Heart left ventricle (tissue), 16 donors: ENCODE data around the gene DNAJB11. TPM values are rescaled to one million over a fixed set of nuclear protein-coding genes. Genes with fewer than 3 reads are reported as not detected.

ENCODE experiments used
- ATAC-seq, 4 donors: fragments of 200-7000 bp; cut with Tn5 transposase; one replicate each; pipeline ENCODE4 v1.9.1; 2020 to 2022; ENCODE audit warnings: moderate library complexity in 4 of 4, mild to moderate bottlenecking in 3 of 4, moderate number of reproducible peaks in 1 of 4
- DNase-seq, 5 donors: peaks; one replicate each; pipeline ENCODE4 v3.0.0-alpha.2; 2020
- H3K27ac ChIP-seq, 12 donors: fragments of 200-600 bp; sonication (generic) in 4 of 12; one replicate each; pipeline versions ENCODE4 v1.5.0 to v1.8.0; 2016 to 2022; ENCODE audit warnings: mild to moderate bottlenecking in 2 of 12
- H3K27me3 ChIP-seq, 9 donors: fragments of 200-600 bp; sonication (generic) in 2 of 9; one replicate each; pipeline versions ENCODE4 v1.5.1 to v1.8.0; 2016 to 2022; ENCODE audit warnings: mild to moderate bottlenecking in 3 of 9
- H3K36me3 ChIP-seq, 9 donors: fragments of 200-600 bp; sonication (generic) in 2 of 9; one replicate each; pipeline versions ENCODE4 v1.5.0 to v1.8.0; 2018 to 2022; ENCODE audit warnings: mild to moderate bottlenecking in 2 of 9
- H3K4me1 ChIP-seq, 12 donors: fragments of 200-600 bp; sonication (generic) in 4 of 12; one replicate each; pipeline versions ENCODE4 v1.5.0 to v1.8.0; 2016 to 2022; ENCODE audit warnings: mild to moderate bottlenecking in 3 of 12
- H3K4me3 ChIP-seq, 12 donors: fragments of 200-600 bp; sonication (generic) in 4 of 12; one replicate each; pipeline versions ENCODE4 v1.5.0 to v1.8.0; 2017 to 2022; ENCODE audit warnings: mild to moderate bottlenecking in 9 of 12, moderate library complexity in 4 of 12
- H3K9me3 ChIP-seq, 12 donors: fragments of 200-600 bp; sonication (generic) in 4 of 12; one replicate each; pipeline versions ENCODE4 v1.5.0 to v1.8.0; 2016 to 2022; ENCODE audit warnings: mild to moderate bottlenecking in 1 of 12
- POLR2A ChIP-seq, 2 donors: fragments of 450-650 bp; IDR thresholded peaks; one replicate each; pipeline ENCODE4 v1.6.1; 2017; ENCODE audit warnings: antibody characterized with exemption in 2 of 2, mild to moderate bottlenecking in 2 of 2, moderate library complexity in 2 of 2
- WGBS, 4 donors: extraction: QIAGEN DNeasy Blood & Tissue Kit in 2 of 4; methylation state at CpG; one replicate each; pipeline versions ENCODE4 v1.1.5 to v1.1.7; 2013 to 2018; 5-methylcytosine and 5-hydroxymethylcytosine counted together
- intact Hi-C, 10 donors: fragments of 100-400 bp; cut with DNase I; formaldehyde crosslinking; loops; one replicate each; pipeline versions ENCODE4 v1.11.1 to v1.14.2; 2022
- polyA plus RNA-seq, 2 donors: library from polyadenylated mRNA; stranded (reverse); fragments of 200-250 nt; gene quantifications; one replicate each; pipeline ENCODE4 v1.2.3, GENCODE V29; 2013
- total RNA-seq, 9 donors: library from RNA; depleted of rRNA in 2 of 9; stranded (reverse); fragments of >200 nt in 2 of 9; fragmentation: NEBNext Ultra II Directional in 3 of 9; extraction: Animal tissue kit (Norgen Biotek cat#: 25700) in 3 of 9; gene quantifications; one replicate each; pipeline versions ENCODE4 v1.1.0 to v1.2.4, GENCODE V29; 2016 to 2023
- TF ChIP-seq, protein P1 (sequence below), 12 donors: fragments of 200-600 bp; sonication (generic) in 4 of 12; IDR thresholded peaks; one replicate each; pipeline versions ENCODE4 v1.5.0 to v1.8.0; 2018 to 2022; ENCODE audit warnings: antibody characterized with exemption in 12 of 12, mild to moderate bottlenecking in 5 of 12
- donor health status: ischemic (EF 13 %, LVEDD 7.1; RV severe dilation, severe dysfunction).
- donor health status: healthy with polysubstance abuse.
- donor health status: DM: no; HTN: yes; CAD: no.
- donor health status: DM: no; HTN: no; CAD: no.
- donor health status: ischemic (EF 25% LVEDD 6.9; RV normal size, moderate dysfunction).
- donor health status: ischemic (EF 25% LVEDD 5.7; RV mildly dilated, moderate dysfunction).
- donor health status: healthy.
- donor health status: DM: yes; HTN: yes; CAD: no.
- donor health status: ischemic (EF 35%, LVEDD 5.7; RV mildly dilated, moderate dysfunction).
- donor health status: nonischemic (EF 11% LVEDD 7.7; RV severe dilation, severe dysfunction).
- donor health status: DM: yes; HTN: yes; CAD: no.
- donor health status: PGD.
- donor health status: ischemic (EF 29% LVEDD 5.4; RV normal size, mild dysfunction).
- donor health status: nonischemic (EF 23%, LVEDD 6.1; RV moderate dilation, normal function).

The DNAJB11 gene
- total and polyA plus RNA-seq, 11 donors, result 17.3 to 151 (median 27.2) TPM

- no peak for TF ChIP-seq POLR2A (IDR thresholded peaks at IDR 0.05)
- TF ChIP-seq, protein P1, sequence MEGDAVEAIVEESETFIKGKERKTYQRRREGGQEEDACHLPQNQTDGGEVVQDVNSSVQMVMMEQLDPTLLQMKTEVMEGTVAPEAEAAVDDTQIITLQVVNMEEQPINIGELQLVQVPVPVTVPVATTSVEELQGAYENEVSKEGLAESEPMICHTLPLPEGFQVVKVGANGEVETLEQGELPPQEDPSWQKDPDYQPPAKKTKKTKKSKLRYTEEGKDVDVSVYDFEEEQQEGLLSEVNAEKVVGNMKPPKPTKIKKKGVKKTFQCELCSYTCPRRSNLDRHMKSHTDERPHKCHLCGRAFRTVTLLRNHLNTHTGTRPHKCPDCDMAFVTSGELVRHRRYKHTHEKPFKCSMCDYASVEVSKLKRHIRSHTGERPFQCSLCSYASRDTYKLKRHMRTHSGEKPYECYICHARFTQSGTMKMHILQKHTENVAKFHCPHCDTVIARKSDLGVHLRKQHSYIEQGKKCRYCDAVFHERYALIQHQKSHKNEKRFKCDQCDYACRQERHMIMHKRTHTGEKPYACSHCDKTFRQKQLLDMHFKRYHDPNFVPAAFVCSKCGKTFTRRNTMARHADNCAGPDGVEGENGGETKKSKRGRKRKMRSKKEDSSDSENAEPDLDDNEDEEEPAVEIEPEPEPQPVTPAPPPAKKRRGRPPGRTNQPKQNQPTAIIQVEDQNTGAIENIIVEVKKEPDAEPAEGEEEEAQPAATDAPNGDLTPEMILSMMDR (IDR thresholded peaks at IDR 0.05), result no peak
- no peak overlapping the region for H3K27ac ChIP-seq
- no peak for ATAC-seq
- H3K4me3 ChIP-seq, result no peak overlapping the region
- peaks cover 0 to 44% (median 0%) of the 10 kb centered on the region in 9 donors for H3K27me3 ChIP-seq
- no peaks in the 10 kb centered on the region for H3K36me3 ChIP-seq
- 48 to 58% (median 51%) methylated on average over 4 of the region's 4 CpGs for WGBS, 4 donors
- H3K9me3 ChIP-seq, result no peaks in the 10 kb centered on the region
- no peak for DNase-seq
- peaks cover 0 to 19% (median 4%) of the 10 kb centered on the region in 12 donors for H3K4me1 ChIP-seq
- intact Hi-C loops, result loop anchor here (2.0 to 10.0 kb wide), 7 partner anchors 139 to 1101 kb away; no protein-coding TSS in a partner anchor
These were observed 43.2 kb downstream of the DNAJB11 start for GRCh38 chr3:186613637-186614265.

DNA sequence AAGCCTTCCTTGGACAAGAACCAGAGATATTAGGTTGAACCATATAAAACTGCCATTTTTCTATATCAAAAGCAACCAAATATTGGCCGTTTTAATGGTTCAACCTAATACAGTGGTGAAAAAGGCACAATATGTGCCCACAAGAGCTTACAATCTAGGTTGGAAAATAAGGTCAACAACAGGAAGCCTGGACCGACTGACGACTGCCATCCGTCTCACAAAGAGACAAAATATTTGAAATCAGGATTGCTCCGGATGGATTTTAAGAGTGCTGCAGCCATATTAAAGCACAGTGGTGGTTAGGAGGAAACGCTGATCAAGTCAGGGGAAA is 43.7 kb downstream of the DNAJB11 start:
- intact Hi-C loops, result loop anchor here (2.0 to 10.0 kb wide), 7 partner anchors 138 to 1101 kb away; no protein-coding TSS in a partner anchor
- ATAC-seq, result no peak

GRCh38 chr3:186614597-186615483 is 44.3 kb downstream of the DNAJB11 start:
- H3K27ac ChIP-seq, result no peak overlapping the region
- ATAC-seq (peak in 3 of 4 donors; percentile 74 to 77 (median 75)), DNase-seq (peak; percentile 49 to 77 (median 61))
- H3K9me3 ChIP-seq, result no peaks in the 10 kb centered on the region
- H3K36me3 ChIP-seq, result no peaks in the 10 kb centered on the region
- H3K27me3 ChIP-seq, result peaks cover 0 to 44% (median 0%) of the 10 kb centered on the region in 9 donors
- H3K4me1 ChIP-seq, result peaks cover 0 to 19% (median 4%) of the 10 kb centered on the region in 12 donors
- no peak overlapping the region for H3K4me3 ChIP-seq
- WGBS, 4 donors, result 30 to 35% (median 31%) methylated on average over 16 of the region's 16 CpGs
- no peak for TF ChIP-seq POLR2A (IDR thresholded peaks at IDR 0.05)
- TF ChIP-seq, protein P1 (IDR thresholded peaks at IDR 0.05), result peak; percentile 94 to 99 (median 98)
- intact Hi-C loops, result loop anchor here (1.0 to 10.0 kb wide), 11 partner anchors 137 to 1100 kb away; no protein-coding TSS in a partner anchor

More for the DNA sequence above, 43.7 kb downstream of the DNAJB11 start:
- H3K4me3 ChIP-seq, result no peak overlapping the region
- peaks cover 0 to 44% (median 0%) of the 10 kb centered on the region in 9 donors for H3K27me3 ChIP-seq
- H3K27ac ChIP-seq, result no peak overlapping the region
- H3K36me3 ChIP-seq, result no peaks in the 10 kb centered on the region
- no peaks in the 10 kb centered on the region for H3K9me3 ChIP-seq
- peaks cover 0 to 19% (median 4%) of the 10 kb centered on the region in 12 donors for H3K4me1 ChIP-seq
- DNase-seq, result no peak
- TF ChIP-seq, protein P1 (IDR thresholded peaks at IDR 0.05), result no peak
- no peak for TF ChIP-seq POLR2A (IDR thresholded peaks at IDR 0.05)
- WGBS, 4 donors, result 28 to 56% (median 49%) methylated on average over 6 of the region's 6 CpGs

- WGBS, 4 donors, result 81 to 89% (median 86%) methylated on average over 8 of the region's 8 CpGs
- Histone ChIP-seq H3K27me3 (peaks cover 0 to 44% (median 0%) of the 10 kb centered on the region in 9 donors), H3K27ac (no peak overlapping the region), H3K36me3 (no peaks in the 10 kb centered on the region), H3K4me3 (no peak overlapping the region), H3K4me1 (peaks cover 0 to 19% (median 4%) of the 10 kb centered on the region in 12 donors), H3K9me3 (no peaks in the 10 kb centered on the region)
- no peak for TF ChIP-seq POLR2A (IDR thresholded peaks at IDR 0.05)
- ATAC-seq (no peak), DNase-seq (no peak)
- intact Hi-C loops, result loop anchor here (2.0 to 10.0 kb wide), 9 partner anchors 75 to 1099 kb away; no protein-coding TSS in a partner anchor
These were observed 45.7 kb downstream of the DNAJB11 start for GRCh38 chr3:186616299-186616617.
